HL-60/S4 (cell line): ENCODE results near the gene APLP2.
"Not testable (repeated sequence)": the region's sequence is repeated elsewhere in the genome, so short reads cannot be mapped to it uniquely, and the experiment has no call there.

Experiments
- in situ Hi-C: fragments of 300-500 bp; cut with MboI; formaldehyde crosslinking; loops from 2 replicates; pipeline ENCODE4 v1.14.3; 2022; ENCODE audit warnings: low sequenced_read_pairs

The APLP2 gene

DNA sequence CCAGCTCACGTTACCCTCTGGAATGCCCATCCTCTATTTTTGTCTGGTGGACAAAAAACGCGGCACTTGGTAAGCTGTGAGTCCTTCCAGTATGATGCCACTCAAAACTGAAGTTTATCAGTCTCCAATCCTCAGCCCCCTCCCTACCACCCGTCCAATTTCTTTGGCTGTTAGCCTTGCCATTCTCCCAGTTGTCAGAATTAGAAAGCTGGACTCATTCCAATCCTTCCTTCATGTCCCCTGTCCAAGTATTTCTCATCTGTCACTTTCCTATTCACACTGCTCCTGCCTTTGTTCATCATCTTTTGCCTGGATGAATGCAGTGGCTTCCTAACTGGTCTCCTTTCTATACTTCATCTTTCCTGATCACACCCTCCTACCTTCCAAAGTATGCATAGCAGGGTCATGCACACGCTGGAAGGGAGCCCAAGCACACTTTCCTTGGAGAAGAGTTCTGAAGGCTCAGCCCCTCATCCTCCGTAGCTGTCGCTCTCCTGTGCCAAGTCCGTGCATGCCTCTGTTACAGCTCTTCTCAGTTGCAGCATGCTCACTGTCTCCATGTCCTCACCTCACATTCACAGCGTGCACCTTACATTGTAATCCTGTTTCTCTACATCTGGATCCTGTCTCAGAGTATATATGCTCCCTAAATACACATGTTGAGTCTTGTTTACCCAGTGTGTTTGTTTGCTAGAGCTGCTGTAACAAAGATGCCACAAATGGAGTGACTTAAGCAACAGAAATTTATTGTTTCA lies 19.4 kb downstream of the APLP2 start:
- in situ Hi-C loops = no loop called here

DNA sequence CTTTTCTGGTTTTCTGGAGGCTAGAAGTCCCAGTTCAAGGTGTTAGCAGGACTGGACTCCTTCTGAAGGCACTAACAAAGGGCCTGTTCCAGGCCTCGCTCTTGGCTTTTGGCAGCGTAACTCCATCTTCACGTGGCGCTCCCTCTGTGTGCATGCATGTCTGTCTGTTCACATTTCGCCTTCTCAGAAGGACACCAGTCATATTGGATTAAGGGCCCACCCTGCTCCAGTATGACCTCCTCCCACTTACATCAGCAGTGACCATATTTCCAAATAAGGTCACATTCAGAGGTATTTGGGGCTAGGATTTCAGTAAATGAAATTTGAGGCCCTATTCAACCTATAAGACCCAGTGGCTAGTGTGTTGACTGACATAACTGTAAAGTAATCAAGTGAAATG lies 20.0 kb downstream of the APLP2 start:
- in situ Hi-C loops = no loop called here

DNA sequence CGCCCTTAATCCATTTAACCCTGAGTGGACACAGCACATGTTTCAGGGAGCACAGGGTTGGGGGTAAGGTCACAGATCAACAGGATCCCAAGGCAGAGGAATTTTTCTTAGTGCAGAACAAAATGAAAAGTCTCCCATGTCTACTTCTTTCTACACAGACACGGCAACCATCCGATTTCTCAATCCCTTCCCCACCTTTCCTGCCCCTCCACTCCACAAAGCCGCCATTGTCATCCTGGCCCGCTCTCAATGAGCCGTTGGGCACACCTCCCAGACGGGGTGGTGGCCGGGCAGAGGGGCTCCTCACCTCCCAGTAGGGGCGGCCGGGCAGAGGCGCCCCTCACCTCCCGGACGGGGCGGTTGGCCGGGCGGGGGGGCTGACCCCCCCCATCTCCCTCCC lies 20.8 kb downstream of the APLP2 start:
- in situ Hi-C loops = not testable (repeated sequence)

DNA sequence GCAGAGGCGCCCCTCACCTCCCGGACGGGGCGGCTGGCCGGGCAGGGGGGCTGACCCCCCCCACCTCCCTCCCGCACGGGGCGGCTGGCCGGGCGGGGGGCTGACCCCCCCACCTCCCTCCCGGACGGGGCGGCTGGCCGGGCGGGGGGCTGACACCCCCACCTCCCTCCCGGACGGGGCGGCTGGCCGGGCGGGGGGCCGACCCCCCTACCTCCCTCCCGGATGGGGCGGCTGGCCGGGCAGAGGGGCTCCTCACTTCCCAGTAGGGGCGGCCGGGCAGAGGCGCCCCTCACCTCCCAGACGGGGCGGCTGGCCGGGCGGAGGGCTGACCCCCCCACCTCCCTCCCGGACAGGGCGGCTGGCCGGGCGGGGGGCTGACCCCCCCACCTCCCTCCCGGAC lies 21.5 kb downstream of the APLP2 start:
- in situ Hi-C loops = not testable (repeated sequence)

DNA sequence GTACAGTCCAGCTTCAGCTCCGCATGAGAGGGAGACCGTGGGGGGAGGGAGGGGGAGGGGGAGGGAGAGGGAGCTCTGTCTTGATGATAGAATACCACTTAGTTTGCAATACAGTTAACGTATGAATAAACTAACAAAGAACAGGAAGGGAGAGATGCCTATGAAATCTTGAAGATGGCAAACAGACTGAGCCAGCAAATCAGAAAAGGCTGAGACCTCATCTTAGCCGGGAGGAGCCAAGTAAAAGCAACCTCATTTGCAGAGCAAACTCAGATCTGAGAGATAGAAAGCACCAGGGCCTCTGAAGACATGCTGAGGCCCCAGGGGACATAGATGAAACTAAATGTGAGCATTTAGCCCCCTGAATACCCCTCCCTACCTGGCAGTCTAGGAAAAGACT lies 23.0 kb downstream of the APLP2 start:
- in situ Hi-C loops = no loop called here

DNA sequence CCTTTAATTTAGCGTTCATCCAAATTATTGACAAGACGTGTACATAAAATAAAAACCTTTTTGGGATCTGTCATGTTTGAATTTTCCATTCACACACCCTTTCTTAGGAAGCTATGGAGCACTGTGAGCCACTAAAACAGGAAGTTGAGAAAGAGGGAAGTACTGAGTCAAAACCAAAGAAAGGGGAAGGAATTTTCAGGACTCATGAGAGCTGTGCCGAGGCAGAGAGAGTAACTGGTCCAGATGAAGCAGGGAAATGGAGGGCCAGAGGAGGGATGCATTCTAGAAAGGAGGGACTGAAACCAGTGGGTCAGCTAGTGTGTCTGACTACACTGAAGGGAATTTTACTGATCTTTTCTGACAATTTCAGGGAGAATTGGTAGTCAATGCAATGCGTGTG lies 24.9 kb downstream of the APLP2 start:
- in situ Hi-C loops = no loop called here

DNA sequence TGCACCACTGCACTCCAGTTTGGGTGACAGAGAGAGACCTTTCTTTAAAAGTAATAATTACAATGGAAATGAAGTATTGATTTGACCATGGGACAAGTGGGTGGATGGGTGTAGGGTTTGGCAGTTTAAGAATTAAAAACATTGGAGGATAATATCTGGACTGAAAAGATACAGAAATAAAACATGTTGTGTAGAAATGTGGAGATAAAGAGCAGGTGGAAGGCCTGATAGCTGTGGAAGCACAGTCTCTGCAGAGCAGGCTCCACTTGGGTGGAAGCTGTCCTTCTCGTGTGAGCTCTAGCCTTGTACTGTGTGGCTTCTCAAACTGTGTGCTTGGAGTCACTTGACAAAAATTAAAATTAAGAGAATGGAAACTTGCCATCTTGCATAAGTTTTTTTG lies 25.6 kb downstream of the APLP2 start:
- in situ Hi-C loops = no loop called here

DNA sequence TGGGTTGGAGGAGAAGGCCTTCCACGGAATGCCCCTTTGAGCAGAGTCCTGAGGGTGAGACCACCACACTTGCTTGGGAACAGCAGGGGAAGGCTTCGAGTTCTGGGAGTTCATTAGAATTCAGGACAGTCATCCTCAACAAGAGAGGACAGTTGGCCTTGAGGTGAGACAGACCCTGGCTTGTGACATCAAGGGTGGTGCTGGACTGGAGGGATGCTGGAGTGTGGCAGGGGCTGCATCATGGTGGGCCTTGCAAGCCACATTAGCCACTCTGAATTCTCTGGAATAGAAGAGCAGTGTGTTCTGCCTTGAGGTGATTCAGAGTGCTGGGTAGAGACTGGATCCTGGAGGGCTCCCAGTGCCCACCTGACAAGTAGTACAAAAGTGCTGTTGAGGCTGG lies 26.3 kb downstream of the APLP2 start:
- in situ Hi-C loops = no loop called here

DNA sequence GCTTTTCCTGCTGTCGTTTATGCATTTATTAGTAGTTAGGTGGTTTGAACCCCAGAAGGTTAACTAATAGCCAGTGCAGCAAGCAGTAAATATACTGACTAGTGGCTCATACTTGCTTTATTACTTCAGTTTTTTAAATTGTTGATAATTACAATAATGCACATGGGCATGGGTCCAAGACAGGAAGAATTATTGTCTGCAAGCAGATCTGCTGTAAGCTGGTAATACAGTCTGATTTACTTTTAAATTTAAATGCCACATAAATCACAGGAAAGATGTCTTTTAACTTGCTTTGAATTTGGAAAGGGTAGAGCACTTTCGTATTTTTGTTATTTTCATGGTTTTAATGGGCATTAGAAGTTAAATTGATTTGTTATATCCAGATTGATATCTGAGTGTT lies 27.1 kb downstream of the APLP2 start:
- in situ Hi-C loops = no loop called here

DNA sequence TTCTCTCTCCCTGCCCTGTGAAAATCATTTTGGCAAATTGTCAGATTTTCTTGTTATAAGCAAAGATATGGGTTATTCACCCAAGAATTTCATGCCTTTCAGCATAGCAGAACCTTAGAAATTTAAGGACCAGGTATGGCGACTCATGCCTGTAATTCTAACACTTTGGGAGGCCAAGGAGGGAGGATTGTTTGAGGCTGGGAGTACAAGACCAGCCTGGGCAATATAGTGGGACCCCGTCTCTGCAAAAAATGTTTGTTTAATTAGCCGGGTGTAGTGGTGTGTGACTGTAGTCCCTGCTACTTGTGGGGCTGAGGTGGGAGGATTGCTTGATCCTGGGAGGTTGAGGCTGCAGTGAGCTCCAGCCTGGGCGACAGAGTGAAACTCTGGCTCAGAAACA lies 27.6 kb downstream of the APLP2 start:
- in situ Hi-C loops = no loop called here

DNA sequence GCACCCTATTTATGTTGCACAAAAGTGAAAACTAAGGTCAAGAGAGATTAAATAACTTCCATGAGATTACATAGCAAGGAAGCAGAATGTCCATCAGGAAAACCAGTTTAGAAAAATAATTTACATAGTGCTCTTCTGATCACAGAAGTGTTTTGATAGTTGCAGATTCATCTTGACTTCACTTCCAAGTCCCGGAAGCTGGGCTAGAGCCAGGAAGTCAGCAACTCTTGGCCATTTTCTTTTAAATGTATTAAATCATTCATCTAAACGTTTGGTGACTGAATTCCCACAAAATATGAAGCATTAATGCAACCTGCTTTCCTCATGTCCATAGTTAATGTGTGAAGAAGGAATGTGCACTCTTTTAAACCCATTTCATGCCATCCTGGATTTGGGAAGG lies 29.7 kb downstream of the APLP2 start:
- in situ Hi-C loops = no loop called here

DNA sequence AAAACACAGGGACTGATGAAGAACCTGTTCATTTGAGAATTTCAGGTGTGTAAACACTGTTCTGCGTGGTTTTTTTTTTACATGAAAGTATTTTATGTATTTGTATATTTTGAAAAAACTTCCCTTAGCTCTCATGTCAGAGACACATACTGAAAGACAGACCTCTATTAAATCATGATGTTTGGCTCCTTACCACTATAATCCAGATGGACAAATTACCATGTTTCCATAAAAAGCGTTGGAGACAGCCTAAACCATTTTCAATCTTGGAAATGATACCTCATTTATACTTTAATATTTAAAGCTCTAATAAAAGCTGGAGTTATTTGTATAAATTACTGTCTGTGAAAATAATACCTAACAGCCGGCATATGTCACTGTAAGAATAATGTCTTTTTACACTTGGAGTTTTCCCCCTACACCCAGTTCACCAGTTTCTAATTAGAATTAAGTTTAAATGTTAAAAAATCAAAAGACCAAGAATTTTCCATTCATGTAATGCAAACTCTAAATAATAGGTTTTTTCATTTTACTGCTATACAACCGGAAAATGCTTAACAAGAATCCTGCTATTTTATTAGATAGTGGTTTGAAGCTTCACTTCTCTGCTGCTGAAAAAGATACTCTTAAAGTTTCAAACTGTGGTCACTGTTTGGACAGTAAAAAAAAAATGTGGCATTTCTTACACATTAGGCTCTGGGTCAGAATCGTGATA lies 30.8 kb downstream of the APLP2 start:
- in situ Hi-C loops = no loop called here

DNA sequence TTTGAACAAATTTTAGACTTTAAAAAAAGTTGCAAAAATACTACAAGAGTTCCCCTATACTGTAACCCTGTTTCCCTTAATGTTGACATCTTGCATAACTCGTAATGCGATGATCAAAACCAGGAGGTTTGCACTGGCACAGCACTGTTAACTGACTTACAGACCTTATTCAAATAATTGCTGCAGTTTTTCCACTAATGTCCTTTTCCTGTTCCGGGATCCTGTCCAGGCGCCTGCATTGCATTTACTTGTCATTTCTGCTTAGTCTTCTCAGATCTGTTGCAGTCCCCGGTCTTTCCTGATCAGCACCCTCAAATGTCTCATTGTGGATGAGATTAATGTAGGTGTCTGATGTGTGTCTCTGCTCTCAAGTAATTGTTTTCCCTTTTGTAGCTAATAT lies 32.0 kb downstream of the APLP2 start:
- in situ Hi-C loops = no loop called here

DNA sequence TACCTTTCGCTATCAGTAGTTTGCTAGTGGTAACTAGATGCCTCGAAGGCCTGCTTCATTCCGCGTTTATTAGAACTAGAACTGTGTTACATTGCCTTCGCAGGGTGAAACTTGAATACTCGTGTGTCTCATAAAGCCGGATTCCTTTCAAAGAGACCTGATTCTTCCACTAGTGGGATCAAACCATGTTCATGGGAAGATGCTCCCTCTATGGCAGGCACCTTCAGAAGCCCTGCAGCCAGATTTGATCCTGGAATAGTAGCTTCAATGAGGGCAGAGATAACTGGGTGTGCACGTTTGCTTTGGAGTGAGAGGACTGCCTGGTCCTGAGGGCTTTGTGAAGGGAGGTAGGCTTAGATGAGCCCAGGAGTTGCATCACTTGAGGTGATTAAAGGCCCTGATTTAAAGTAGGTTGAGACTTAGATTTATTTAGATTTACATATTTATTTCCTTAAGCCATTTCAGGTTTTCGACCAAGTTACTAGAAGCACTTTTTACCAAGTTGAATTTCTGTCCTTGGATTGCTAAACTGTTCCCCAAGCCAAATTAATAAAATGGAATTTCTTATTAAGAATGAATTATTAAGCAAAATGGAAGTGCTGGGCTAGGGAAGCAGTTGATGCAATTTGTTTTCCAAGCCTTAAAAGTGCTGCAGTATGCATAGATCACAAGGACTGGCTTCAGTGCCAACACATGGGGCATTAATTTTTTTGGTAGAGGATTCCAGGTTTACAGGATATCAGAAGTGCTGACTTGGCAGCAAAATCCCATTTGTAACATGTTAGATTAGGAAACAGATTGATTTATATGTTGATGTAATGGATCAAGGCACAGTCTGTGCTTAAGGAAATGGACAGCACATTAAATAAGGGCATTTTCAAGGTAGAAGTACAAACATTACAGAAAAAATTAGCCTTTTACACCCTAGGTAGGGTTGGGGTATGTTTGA lies 32.9 kb downstream of the APLP2 start:
- in situ Hi-C loops = no loop called here

DNA sequence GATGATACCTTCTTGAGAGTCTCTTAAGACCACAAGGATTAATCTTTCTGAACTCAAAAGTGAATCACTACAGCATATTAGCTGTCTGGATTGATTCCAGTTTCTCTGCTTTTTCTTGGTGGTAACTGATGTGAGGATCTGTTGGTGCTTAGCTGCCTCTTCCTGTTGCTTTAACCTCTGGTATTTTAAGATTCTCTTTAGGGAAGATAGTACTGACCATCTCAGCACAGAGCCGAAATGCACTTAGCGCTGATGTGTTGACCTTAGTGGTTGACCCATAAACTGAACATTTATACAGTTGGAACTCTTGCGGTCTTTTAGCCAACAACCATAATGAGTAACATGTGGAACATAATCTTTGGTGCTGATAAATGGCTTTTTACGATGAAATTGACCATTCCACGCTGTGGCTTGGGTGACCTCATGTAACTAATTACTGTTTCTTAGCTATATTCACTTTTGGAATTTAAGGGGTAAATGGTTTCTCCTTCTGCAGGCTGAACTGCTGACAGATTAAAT lies 33.7 kb downstream of the APLP2 start:
- in situ Hi-C loops = no loop called here

DNA sequence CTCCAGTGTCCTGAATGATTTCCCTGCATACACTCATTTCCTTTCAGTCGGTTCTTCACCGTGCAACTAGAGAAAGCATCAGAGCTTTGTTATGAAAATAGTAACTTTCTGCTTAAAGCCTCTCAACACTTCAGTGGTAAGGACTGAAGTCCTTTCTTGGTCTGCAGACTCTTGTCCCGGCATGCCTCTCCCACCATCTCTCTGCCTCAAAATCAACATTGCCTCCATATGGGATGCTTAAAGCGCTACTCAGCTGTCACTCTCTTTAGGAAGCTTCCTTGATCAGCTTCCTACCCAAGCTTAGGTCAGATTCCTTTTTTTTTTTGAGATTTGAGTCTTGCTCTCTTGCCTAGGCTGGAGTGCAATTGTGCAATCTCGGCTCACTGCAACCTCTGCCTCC lies 36.7 kb downstream of the APLP2 start:
- in situ Hi-C loops = no loop called here

DNA sequence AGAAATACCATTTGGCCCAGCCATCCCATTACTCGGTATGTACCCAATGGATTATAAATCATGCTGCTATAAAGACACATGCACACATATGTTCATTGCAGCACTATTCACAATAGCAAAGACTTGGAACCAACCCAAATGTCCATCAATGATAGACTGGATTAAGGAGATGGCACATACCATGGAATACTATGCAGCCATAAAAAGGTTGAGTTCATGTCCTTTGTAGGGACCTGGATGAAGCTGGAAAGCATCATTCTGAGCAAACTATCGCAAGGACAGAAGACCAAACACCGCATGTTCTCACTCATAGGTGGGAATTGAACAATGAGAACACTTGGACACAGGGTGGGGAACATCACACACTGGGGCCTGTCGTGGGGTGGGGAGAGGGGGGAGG lies 39.0 kb downstream of the APLP2 start:
- in situ Hi-C loops = not testable (repeated sequence)

DNA sequence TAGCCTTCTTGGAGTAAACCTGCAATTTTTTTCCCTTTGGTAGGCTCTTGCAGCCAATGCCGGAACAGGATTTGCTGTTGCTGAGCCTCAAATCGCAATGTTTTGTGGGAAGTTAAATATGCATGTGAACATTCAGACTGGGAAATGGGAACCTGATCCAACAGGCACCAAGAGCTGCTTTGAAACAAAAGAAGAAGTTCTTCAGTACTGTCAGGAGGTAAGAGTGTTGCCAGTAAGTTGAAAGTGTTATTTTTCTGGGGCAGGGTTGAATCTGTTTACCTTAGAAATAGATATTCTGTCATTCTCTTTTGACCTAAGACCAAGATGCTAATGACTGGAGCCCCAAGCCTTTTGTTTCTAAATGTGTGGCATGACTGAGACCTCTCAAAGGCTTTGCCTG lies 39.7 kb downstream of the APLP2 start:
- in situ Hi-C loops = no loop called here

DNA sequence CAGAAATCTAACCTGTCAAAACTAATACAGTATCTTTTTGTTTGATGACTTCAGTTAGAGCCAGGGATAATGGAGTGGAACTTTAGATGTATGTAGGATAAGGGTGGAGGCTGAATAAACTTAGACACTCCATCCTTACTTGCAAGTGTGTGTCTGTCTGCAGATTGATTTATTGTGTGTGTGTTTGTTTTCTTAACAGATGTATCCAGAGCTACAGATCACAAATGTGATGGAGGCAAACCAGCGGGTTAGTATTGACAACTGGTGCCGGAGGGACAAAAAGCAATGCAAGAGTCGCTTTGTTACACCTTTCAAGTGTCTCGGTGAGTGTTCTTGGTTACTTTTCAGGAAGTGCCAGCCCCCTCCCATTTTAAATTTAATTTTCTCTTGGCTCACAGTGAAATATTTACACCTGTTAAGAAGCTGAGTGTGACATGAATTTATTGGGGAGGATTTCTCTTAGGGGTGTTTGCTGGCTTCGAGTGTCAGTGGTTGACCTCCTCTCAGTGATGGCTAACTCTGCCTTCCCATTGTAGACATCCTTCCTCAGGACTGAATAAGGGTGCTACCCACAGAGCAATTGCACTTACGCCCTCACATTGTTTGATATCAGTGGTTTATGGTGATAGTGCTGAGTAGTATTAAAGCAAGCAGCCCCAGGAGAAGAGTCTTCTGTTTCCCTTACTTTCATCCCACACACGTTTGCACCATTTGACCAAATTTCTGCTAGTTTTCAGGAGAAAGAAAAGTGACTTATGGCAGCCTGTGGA lies 40.8 kb downstream of the APLP2 start:
- in situ Hi-C loops = no loop called here

DNA sequence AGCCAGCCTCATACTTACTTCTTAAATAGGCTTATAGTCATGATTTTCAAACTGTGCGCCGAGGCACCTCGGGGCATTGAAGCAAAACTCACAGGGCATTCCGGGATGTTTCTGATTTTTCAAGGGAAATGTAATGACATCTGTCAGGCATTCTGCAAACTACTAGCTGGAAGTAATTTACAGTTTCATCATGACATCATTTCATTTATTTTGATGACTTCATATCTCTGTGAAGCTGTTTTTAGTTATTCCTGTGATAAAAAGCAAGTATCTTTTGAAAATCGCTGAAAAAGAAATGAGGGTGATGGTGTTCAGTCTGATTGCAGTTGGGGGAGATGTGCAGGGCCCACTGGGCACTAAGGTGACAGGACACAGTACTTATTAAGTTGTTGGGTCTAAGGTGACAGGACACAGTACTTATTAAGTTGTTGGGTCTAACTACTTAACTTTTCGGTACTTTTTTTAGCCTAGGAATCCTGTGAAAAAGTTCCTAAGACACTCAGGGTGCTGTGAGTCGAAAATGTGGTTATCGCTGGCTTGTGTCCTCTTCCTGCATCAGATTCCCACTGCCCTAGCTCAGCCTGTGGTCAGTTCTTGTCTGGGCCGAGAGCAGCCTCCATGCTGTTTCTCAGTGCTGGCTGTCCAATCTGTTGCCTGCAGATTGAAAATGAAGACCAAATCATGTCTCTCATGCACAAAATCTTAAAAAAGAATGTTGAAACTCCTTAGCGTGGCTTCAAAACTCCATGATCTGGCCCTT lies 42.6 kb downstream of the APLP2 start:
- in situ Hi-C loops = no loop called here
